UCSD-AML1 (cell line): ENCODE results near the gene PSMD1.

Experiments
- DNase-seq: peaks from one replicate; lab custom pipeline; 2025; ENCODE audit not compliant: unreplicated experiment; lab: John Stamatoyannopoulos, UW

The PSMD1 gene

DNA sequence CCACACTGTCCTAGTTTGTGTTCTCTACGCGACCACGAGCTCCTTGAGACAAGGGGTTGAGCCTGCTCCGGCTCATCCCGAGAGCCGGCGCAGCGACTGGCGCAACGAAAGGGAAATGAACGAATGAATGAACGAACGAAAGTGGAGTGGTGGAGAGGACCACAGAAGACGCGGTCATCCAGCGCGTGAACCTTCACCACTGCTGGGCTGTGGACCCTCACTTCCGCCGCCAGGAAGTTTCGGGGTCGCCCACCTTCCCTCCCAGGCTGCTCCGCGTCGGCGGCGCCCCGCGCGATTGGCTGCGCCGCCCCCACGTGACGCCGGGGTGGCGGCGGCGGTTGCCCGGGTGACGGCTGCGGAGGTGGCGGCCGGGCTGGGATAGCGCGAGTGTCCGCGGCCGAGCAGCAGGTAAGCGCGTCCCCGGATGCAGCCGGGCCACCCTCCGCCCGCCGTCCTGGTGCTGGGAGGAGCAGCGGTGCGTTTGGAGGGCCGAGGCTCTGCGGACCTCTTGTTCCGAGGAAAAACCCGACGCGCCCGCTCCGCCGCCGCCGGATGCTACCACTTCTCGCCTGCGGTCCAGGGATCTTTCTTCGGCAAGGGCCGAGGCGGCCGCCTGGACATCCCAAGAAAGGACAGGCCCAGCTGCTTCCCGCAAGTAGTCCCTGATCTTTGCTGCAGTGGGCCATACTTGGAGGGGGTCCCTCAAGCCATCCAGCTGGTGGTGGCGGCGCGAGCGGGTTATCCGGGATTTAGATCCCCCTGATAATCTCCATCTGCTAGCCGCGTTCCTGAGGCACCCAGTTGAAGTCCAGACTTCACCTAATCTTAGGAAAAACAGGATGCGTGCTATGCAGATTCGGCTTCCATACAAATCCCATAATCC lies 141.9 kb downstream of the PSMD1 start, which contains the start of gene ARMC9:
Gene ARMC9, plus strand, starts transcription at position 341 of the 883 bp plus-strand sequence. CDS start 7,608 bp downstream, outside the sequence.
- peak; percentile 73 for DNase-seq

DNA sequence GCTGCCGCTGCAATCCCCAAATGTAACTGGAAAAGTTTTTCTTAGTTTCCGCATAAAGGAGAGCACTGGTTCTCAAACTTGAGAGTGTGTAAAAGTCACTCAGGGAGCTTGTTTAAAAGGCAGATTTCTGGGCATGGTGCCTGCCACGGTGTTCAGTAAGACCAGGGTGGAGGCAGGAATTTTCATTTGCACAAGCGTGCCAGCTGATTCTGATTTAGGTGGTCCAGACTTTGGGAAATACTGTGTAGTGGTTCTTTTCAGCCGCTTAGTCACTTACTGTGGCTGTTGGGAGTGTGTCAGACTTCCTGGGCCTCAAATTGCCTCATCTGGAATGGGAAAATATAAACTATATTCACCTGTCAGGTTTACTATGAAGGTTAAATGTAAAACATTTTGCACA lies 142.6 kb downstream of the PSMD1 start:
- no peak for DNase-seq

DNA sequence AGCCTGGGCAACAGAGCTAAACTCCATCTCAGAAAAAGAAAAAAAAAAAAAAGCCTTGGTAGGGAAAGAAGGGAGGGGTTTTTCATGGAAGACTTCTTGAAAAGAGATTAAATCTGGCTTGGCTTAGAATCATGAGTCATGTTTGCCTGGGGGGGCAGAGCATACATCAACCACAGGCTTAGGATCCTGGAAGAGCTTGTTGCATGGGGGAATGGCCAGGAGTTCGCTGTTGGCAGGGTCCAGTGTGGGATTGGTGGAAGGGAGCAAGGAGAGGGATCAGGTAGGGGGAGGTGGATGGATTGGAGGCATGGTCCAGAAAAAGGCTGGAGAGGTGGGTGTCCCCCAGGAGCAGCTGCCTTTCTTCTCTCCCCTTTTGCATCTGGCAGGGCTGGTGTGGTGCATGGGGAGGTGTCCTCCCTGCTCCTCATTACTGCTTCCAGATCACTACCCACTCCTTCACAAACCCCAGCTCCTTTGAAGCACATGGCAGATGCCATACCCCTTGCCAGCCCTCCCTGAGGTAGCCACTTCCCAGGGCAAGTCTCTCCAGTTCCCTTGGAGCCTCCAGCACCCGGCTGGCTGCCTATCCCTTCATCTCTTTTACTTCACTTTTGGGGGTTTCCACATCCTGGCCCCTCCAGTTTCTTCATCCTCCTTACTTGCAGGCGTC lies 144.3 kb downstream of the PSMD1 start:
- no peak for DNase-seq

DNA sequence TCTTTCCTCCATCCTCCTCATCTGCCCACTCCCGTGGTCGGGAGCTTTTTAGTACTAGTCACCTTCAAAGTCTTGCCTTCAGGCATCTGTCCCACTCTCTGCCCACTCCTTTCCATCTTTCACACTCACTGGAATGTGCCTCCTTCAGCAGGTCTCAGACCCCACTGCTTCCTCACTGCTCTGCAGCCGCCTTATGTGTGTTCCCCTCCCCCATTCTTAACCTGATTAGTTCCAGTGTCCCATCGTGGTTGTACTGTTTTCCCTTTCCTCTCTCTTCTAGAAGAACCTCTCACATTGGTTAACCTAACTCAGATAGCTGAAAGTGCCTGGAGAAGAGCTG lies 144.8 kb downstream of the PSMD1 start:
- DNase-seq, result no peak

DNA sequence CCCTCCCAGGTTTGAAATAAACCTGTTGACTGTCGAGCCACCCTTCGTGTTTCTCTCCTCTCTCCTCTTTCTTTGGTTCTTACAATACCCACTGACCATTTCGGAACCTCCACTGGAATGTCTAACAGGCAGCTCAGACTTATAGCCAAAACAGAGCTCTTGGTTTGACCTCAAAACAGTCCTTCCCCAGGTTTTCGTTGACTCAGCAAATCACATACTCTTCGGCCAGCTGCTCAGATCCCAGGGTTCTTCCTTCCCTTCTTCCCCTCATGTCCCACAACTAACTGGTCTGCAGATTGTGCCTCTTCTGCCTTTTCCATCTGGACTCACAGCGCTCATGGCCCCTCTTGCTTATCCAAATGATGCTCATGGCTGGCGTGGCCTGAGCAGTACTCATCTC lies 146.4 kb downstream of the PSMD1 start:
- no peak for DNase-seq

DNA sequence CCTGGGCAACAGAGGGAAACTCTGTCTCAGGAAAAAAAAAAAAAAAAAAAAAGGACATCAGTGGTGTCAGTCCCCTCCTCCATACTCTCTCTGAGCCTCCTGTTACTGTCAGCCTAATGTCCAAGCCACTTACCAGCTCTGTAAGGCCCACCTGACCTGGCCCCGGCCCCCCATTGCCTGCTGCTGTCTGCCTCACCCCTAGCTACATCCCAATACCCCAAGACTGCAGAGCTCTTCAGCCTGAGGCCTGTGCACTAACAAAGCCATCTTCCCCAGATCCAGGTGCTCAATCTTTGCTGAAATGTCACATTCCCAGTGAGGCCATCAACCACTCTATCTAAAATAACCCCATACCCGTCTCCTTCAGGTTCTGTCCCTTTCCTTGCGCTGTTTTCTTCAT lies 147.5 kb downstream of the PSMD1 start:
- DNase-seq, result no peak

DNA sequence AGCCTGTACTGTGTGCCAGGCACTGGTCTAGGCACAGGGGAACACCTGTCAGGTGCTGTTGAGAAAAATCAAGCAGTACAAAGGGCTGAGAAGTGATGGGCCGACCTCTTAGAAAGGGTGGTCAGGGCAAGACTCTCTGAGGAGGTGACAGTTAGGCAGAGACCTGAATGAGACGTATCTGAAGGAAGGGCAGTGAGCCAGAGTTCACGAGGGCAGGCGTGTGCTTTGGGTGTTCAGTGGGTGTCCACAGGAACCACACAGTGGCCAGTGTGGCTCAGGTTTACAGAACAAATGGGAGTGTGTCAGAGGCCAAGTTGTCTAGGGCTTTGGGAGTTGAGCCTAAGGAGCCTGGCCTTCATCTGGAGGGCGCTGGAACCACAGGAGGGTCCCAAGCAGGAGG lies 147.9 kb downstream of the PSMD1 start:
- no peak for DNase-seq

DNA sequence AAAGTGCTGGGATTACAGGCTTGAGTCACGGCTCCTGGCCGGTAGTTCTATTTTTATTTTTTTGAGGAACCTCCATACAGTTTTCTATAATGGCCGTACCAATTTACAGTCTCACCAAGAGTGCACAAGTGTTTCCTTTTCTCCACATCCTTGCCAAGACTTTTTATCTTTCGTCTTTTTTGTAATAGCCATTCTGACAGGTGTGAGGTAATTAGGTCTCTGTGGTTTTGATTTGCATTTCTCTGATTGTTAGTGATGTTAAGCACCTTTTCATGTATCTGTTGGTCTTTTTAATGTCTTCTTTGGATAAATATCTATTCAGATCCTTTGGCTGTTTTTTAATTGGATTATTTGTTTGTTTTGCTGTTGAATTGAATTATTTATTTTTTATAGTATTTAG lies 151.1 kb downstream of the PSMD1 start:
- no peak for DNase-seq

DNA sequence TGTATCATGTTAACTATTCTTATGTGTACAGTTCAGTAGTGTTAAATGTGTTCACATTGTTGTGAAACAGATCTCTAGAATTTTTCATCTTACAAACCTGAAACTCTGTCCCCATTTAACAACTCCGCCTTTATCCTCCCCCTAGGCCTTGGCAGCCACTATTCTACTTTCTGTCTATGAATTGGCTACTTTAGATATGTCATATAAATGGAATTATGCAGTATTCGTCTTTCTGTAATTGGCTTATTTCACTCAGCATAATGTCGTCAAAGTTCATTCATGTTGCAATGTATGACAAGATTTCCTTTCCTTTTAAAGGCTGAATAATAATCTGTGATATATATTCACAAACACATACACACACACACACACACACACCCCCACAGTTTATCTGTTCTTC lies 154.1 kb downstream of the PSMD1 start:
- no peak for DNase-seq

DNA sequence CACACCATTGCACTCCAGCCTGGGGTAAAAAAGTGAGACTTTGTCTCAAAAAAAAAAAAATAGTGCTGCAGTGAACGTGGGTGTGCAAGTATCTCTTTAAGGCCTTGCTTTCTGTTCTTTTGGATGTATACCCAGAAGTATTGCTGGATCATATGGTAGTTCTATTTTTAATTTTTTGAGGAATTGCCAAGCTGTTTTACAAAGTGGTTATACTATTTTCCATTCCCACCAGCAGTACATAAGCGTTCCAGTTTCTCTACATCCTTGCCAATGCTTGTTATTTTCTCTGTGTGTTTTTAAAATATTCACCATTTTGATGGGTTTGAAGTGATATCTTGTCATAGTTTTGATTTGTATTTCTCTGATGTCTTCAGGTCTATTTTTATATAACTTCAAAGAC lies 154.8 kb downstream of the PSMD1 start:
- no peak for DNase-seq

DNA sequence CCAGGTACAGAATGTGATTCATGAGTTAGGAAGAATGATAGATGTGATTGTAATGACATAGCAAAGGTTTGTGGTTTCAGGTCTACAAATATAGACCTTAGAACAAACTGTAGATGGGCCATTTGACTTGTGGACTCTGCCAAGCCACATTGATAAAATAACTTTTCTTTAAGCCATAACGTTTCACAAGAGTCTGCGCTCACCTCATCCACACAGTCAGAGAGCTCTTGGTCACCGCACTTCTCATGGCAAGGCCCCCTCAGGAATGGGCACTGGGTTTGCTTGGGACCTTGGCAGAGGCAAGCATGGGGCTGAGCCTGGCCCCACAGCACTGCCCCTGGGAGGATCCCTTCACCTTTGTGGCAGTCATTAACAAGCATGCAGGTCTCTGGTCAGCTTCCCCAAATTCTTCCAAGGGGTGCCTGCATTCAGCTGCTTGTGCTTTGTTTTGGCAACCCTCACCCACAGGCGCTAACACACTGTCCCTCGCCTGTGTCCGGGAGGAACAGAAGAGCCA lies 155.7 kb downstream of the PSMD1 start:
- DNase-seq, result no peak

DNA sequence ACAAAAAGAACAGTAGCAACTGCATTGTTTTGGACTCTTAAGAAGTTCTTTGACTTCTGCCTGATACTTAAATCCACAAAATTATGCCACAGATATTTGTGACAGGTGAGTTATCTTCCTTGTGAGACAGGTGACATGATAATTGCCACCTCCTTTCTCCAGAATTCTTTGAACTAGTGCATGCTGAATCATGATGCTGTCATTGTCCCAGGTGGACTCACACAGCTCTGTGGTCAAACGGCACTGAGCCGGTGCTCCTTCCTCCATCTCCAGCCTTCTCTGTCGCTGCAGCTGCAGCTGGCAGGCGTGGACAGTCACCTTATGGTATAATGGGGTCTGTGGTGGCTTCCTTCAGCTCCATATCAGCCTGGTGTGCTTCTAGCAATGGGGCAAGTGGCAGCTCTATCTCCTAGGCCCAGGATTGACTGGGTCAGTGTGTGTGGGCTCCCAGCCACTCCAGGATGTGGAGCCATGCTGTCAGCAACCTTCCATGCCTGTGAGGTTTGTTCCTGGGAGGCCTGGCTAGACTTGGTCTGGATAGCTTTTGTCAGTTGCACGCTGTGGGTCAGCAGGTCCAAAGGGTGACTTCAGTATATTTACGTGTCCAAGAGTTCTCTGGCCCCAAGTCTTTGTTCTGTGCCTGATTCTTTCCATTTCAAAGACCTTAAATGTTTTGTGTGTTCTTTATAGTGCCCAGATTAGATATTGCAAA lies 157.4 kb downstream of the PSMD1 start:
- no peak for DNase-seq

DNA sequence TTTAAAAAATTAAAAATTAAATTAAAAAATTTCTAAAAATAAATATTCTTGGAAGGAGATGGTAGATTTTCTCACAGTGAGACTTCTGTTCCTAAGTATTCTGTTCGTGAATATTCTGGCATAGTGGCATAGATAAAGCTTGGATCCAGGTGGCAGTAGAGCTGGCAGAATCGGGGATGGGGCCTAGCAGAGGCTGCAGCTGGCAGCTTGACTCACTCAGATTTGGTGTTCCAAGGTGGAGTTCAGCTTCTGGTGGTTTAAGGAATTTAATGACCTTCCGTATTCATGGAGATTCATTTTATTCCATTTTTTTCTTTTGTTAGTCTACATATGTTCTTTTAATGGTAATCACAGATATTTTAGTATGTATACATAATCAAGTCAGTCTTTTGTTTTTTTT lies 161.7 kb downstream of the PSMD1 start:
- DNase-seq, result no peak

DNA sequence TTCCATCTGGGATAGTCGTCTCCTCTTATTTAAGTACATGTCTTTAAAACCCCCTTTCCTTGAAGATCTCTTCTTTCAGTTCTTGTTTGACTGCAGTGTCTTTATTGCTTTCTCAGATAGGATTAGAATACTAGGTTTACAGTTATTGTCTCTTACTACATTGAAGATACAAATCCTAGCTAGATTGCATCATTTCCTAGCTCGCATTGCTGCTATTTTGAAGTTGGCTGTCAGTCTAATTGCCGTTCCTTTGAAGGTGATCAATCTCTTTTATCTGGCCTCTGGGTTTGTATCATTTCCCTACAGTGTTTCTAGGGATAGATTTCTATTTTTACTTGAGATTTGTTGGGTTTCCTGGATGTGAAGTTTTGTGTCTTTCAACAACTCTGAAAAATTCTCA lies 162.6 kb downstream of the PSMD1 start:
- DNase-seq, result no peak

DNA sequence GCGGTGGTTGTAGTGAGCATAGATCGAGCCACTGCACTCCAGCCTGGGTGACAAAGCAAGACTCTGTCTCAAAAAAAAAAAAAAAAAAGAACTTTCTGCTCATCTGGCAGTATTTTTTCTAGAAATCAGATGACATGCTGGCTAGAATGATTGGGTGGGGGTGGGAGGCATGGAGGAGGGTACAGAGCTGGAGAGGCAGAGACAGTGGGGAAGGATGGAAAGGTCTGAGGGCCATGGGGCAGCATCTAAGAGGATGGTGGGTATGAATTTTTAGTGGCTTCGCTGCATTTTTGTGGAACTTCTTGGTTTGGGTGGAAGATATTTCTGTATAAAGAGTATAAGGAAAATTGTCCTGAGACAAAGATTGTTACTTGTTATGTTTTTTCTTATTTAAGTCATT lies 165.1 kb downstream of the PSMD1 start:
- no peak for DNase-seq
